Skeletal muscle tissue (tissue), 4 donors: ENCODE data around the gene NOTUM. TPM values are rescaled to one million over a fixed set of nuclear protein-coding genes. Genes with fewer than 3 reads are reported as not detected.

Source experiments
- H3K27ac ChIP-seq: one replicate; pipeline ENCODE4 v1.7.0; 2013; ENCODE audit warnings: mild to moderate bottlenecking, low read depth, low read length, inconsistent platforms
- H3K27me3 ChIP-seq, 3 donors: one replicate each; pipeline ENCODE4 v1.7.0; 2013; ENCODE audit warnings: low read length in 3 of 3; ENCODE audit not compliant: control insufficient read depth in 3 of 3, insufficient read depth in 3 of 3
- H3K36me3 ChIP-seq, 3 donors: one replicate each; pipeline ENCODE4 v1.7.0; 2013; ENCODE audit warnings: low read length in 3 of 3; ENCODE audit not compliant: control insufficient read depth in 3 of 3, insufficient read depth in 3 of 3
- H3K4me1 ChIP-seq, 3 donors: one replicate each; pipeline ENCODE4 v1.7.0; 2013; ENCODE audit warnings: low read length in 3 of 3, mild to moderate bottlenecking in 3 of 3; ENCODE audit not compliant: control insufficient read depth in 3 of 3, insufficient read depth in 3 of 3
- H3K4me3 ChIP-seq, 3 donors: one replicate each; pipeline ENCODE4 v1.7.0; 2013; ENCODE audit warnings: low read length in 3 of 3
- H3K9ac ChIP-seq, 3 donors: one replicate each; pipeline ENCODE4 v1.7.0; 2013; ENCODE audit warnings: low read length in 3 of 3, mild to moderate bottlenecking in 3 of 3, moderate library complexity in 2 of 3, low read depth in 1 of 3
- H3K9me3 ChIP-seq, 3 donors: one replicate each; pipeline ENCODE4 v1.7.0; 2013; ENCODE audit warnings: low read length in 3 of 3; ENCODE audit not compliant: control insufficient read depth in 3 of 3
- total RNA-seq: library from RNA; depleted of rRNA; stranded (reverse); fragments of >200 nt; gene quantifications from one replicate; pipeline ENCODE4 v1.2.3, GENCODE V29; 2014
- donor health status: Osteomylitis.

Gene NOTUM
- total RNA-seq, 1 donor from 2014 or later: 0.52 TPM

DNA sequence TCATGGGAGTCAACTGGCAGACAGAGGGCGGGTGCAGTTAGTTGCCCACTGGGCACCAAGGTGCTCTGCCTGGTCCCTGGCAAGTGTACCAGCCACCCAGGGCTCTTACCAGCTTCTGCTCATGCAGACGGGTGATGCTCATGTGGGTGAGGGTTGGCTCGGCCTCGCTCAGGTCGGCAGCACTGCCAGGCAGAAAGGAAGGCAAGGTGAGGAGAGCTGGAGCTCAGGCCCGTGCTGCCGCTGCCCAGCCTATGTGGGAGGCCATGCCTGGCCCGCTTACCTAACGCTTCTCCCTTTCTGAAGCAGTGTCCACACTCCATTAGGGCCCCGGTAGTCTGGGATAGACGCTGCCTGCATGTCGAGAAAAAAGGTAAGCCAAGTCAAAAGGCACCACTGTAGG, 45.7 kb downstream of the NOTUM start:
- Histone ChIP-seq H3K9ac (no peak overlapping the region), H3K36me3 (peaks cover 44 to 51% (median 49%) of the 10 kb centered on the region in 3 donors)

GRCh38 chr17:81914103-81914850, 46.7 kb downstream of the NOTUM start:
- Histone ChIP-seq H3K36me3 (peaks cover 38 to 41% (median 41%) of the 10 kb centered on the region in 3 donors), H3K4me1 (peaks cover 29 to 56% (median 31%) of the 10 kb centered on the region in 3 donors), H3K9me3 (no peaks in the 10 kb centered on the region), H3K27me3 (no peaks in the 10 kb centered on the region), H3K27ac (no peak overlapping the region), H3K4me3 (no peak overlapping the region), H3K9ac (no peak overlapping the region)

More for the DNA sequence above, 45.7 kb downstream of the NOTUM start:
- Histone ChIP-seq H3K27me3 (no peaks in the 10 kb centered on the region), H3K4me1 (peaks cover 32 to 56% (median 37%) of the 10 kb centered on the region in 3 donors), H3K27ac (no peak overlapping the region), H3K9me3 (no peaks in the 10 kb centered on the region), H3K4me3 (no peak overlapping the region)

- Histone ChIP-seq H3K4me3 (no peak overlapping the region), H3K27me3 (no peaks in the 10 kb centered on the region), H3K36me3 (peaks cover 36 to 41% (median 39%) of the 10 kb centered on the region in 3 donors), H3K9ac (no peak overlapping the region), H3K9me3 (no peaks in the 10 kb centered on the region), H3K4me1 (peaks cover 23 to 51% (median 25%) of the 10 kb centered on the region in 3 donors), H3K27ac (no peak overlapping the region)
Measured at GRCh38 chr17:81913394-81914102, 47.4 kb downstream of the NOTUM start.

DNA sequence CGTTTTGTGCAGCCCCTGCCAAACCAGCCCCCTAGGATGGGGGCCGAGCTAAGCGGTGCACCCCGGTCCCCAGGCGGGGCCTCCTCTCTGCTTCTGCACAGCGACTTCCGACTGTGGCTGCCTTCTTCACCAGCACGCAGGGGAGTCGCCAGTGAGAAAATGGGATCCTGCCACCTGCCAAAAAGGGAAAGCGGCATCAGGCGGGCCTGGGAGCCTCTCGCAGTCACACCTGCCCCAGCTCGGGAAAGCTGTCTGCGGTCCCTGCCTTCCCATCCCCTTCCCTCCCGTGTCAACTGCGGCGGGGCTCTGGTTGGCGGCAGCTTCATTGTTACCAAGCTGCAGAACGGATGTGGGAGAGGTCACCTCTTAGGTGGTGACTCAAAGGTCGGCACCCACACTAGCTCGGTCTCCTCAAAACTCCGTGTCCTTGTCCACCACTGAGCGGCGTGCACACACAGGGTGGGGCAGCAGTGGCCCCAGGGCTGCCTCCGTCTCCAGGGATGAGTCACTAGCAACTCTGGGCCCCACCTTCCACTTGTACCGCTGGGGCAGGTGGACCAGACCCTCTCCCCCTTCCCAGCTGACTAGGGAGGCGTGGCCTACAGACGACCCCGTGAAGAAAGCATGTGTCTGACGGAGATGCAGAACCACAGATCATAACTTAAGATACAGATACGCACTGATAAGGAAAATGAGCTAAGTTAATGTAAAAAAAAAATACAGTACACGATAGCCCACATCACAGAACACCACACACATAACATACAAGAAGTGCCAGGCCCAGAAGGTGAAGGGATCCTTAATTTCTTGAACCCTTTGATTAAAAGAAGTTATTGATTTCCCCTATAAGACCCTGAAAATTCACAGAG, 48.3 kb downstream of the NOTUM start:
- Histone ChIP-seq H3K27me3 (no peaks in the 10 kb centered on the region), H3K36me3 (peaks cover 38 to 41% (median 39%) of the 10 kb centered on the region in 3 donors), H3K27ac (no peak overlapping the region), H3K9ac (no peak overlapping the region), H3K9me3 (no peaks in the 10 kb centered on the region), H3K4me3 (no peak overlapping the region), H3K4me1 (peaks cover 23 to 52% (median 24%) of the 10 kb centered on the region in 3 donors)

DNA sequence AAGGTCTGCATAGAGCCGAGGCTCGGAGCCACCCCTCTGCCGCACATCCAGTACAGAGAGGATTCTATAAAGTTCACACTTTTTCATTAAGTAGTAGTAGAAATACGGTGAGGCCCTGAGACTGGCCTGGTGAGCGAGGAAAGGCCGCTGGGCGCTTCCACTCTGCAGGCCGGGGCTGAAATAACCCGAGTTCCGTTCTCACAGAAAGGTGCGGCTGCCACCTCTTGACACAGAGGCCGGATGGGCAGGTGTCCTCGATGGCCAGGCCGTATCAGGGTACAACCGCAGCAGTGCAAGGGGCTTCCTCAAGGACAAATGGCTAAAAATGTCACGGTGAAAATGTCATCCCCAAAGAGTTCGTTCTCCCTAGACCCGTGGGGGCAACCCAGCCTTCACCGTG, 49.0 kb downstream of the NOTUM start:
- no peaks in the 10 kb centered on the region for H3K9me3 ChIP-seq
- peaks cover 39 to 41% (median 39%) of the 10 kb centered on the region in 3 donors for H3K36me3 ChIP-seq
- H3K27ac ChIP-seq: peak overlapping the region; percentile 65
- no peaks in the 10 kb centered on the region for H3K27me3 ChIP-seq
- H3K9ac ChIP-seq: peak overlapping the region in 1 of 3 donors; percentile 50
- H3K4me3 ChIP-seq: peak overlapping the region in 1 of 3 donors; percentile 49
- peaks cover 22 to 54% (median 25%) of the 10 kb centered on the region in 3 donors for H3K4me1 ChIP-seq

DNA sequence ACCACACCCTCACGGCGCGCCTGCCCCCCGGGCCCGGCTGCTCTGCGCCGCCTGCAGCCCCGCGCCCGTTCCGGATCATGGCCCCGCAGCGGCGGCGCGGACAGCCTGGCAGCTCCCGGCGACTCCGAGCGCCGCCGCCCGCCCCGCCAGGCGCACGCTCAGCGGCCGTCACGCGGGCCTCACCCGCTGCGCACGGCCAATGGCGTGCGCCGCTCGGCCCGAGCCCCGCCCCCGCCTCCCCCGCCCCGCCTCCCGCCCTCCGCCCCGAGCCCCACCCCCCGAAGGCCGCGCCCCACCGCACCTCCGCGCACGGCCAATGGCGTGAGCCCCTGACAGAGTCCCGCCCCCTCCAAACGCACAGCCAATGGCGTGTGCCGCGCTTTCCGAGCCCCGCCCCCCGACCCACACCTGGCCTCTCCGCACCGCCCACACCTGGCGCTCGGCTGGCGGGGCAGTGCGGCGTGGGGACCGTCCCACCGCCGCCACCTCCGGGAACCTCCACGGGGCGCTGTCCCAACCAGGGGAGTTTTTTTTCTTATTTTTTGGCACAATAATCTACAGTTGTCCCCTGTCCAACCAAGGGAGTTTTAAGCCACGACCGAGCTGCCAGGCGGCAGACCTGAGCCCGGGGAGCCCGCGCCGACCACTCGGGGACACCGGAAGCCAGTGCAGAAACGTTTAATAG, 49.6 kb downstream of the NOTUM start, which contains the start of gene PCYT2:
Gene PCYT2, minus strand, starts transcription at position 123 of the 685 bp plus-strand sequence. Its CDS starts 44 bp downstream, at position 79.
- Histone ChIP-seq H3K27ac (peak within 1 kb of the TSS; percentile 65), H3K9me3 (no peaks in the 10 kb centered on the region), H3K4me3 (peak within 1 kb of the TSS; percentile 67 to 84 (median 83)), H3K36me3 (peaks cover 39 to 41% (median 41%) of the 10 kb centered on the region in 3 donors), H3K4me1 (peaks cover 22 to 56% (median 25%) of the 10 kb centered on the region in 3 donors), H3K9ac (peak within 1 kb of the TSS; percentile 65 to 83 (median 71)), H3K27me3 (no peaks in the 10 kb centered on the region)

- Histone ChIP-seq H3K9me3 (no peaks in the 10 kb centered on the region), H3K36me3 (peaks cover 38 to 45% (median 39%) of the 10 kb centered on the region in 3 donors), H3K27ac (no peak overlapping the region), H3K27me3 (no peaks in the 10 kb centered on the region), H3K4me1 (peaks cover 22 to 53% (median 25%) of the 10 kb centered on the region in 3 donors), H3K4me3 (peak overlapping the region; percentile 67 to 84 (median 83)), H3K9ac (peak overlapping the region; percentile 65 to 83 (median 71))
Measured at GRCh38 chr17:81910840-81911276, 50.1 kb downstream of the NOTUM start.

DNA sequence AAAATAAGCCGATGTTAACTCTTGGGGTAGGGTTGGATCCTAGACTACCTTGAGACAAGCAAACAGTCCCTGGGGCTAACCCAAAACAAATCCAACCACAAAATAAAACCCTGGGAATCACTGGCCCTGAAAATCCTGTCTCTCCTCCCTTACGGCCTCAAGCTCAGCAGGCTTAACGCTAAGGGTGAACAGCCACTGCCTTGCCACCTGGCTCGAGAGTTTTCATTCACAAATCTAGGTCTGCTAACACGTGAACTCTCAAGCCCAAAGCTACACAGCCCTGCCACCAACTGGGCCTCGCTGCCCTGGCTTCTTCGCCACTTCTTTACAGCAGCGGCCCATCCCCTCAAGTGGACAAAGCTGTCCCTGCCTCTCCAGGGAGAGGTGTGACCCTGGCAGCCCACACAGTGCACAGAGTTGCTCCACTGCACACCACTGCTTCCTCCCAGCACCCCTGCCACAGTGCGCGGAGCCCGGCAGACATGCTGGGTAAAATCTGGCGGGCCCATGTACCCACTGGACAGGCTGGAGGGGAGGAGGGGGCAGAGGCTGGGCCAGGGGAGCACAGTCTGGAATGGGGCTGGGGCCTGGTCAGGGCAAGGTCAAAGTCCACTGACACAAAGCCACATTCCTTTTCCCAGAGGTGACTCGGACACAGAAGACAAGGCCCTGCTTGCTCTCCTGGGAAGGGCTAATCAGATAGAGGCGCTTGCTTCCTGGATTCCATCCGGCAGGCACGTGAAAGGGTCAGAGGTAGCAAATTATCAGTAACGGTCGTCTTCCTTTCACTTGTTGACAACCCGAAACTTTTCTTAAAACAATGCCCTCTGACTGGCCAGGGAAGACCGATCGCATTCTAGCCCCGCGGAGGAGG, 50.8 kb downstream of the NOTUM start:
- Histone ChIP-seq H3K27me3 (no peaks in the 10 kb centered on the region), H3K4me3 (peak overlapping the region; percentile 67 to 84 (median 83)), H3K9ac (peak overlapping the region; percentile 65 to 83 (median 71)), H3K36me3 (peaks cover 31 to 40% (median 33%) of the 10 kb centered on the region in 3 donors), H3K4me1 (peaks cover 22 to 46% (median 25%) of the 10 kb centered on the region in 3 donors), H3K9me3 (no peaks in the 10 kb centered on the region), H3K27ac (no peak overlapping the region)
